Ammon's horn (tissue), 1 donor: ENCODE measurements around the gene SLC9A2.

ENCODE experiments used
- DNase-seq: peaks from one replicate; pipeline ENCODE4 v3.0.0-alpha.2; 2016; ENCODE audit warnings: low spot score

SLC9A2 gene

DNA sequence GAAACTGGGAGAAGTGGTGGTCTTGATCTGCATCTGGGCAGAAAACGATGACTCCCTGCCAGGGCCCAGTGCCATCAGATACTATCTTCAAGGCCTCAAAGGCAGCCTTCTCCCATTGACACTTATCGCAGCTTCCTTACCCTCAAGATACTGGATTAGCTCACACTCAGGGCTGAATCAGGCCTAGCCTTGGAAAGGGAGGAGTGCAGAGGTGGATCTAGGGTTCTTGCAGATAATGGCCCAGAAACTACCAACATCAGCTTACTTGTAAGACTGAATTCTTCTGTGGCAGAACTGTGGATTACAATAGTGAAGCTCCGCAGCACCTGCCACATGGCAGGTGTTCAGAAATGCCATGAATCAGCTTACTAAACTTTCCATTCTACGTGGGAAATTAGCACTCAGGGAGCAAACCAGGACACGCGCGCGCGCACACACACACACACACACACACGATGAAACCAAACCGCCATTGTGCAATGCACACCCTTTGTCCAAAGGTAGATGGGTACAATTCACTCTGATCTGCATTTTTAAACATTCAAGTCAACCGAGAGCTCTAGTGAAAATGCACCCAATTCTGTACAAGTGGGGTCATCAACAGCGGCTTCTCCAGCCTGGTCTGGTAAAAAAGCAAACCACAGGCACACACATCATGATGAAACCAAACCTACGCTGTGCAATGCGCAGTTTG, 116.2 kb downstream of the SLC9A2 start:
- peak; percentile 11 for DNase-seq

DNA sequence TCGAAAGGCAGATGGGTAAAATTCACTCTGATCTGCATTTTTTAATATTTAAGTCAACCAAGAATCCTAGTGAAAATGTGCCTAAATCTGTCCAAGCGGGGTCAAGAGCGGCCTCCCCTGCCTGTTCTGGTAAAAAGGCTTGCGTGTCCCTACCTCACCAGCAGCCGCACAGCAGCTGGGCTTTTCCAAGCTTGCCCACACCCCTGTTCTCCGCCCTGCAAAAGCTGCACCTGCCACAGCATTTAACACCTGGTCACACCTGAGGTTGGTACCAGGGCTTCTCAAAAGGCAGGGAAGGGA, 116.7 kb downstream of the SLC9A2 start:
- no peak for DNase-seq

DNA sequence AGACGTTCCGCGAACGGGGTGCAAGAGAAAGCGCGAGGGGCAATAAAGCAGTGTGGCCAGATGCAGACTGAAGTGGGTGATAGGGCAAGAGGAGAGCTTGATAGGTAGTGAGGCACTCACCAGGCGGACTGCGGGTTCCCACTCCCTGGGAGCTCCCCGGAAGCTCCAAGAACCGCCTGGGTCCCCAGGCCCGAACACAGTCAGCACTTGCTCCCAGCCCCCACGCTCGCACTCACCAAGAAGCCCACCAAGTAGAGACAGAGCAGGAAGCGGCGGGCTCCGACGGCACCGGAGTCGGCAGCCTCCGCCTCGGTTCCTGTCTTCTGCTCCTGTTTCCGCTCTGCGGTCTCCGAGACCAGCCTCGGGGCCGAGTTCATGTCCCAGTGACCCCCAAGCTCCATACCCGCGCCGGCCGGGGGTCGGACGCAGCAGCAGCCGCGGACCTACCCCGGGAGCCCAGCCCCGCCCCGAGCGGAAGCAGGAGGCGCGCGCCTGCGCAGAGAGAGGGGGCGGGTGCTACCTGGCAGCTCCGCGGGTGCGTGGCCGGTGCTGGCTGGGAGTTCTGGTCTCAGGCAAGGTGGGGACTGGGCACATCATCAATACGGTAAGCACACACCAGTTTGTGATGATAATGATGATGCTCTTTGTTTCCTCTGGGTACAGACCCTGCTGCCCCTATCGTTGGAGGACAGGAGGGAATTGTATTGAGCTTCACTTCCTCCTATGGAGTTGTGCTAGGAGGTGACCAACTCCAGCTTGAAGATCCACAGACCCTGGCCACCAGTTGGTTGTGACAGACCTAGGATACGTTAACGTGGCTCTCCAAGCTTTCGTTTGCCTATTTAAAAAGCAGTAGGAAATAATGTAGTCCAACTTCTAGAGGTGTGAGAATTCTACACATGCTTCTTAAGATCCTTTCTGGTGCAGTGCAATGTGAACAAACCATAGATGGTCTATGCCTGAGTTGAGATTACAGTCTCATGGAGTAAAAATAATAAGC, 117.4 kb downstream of the SLC9A2 start:
- DNase-seq, result peak; percentile 77

DNA sequence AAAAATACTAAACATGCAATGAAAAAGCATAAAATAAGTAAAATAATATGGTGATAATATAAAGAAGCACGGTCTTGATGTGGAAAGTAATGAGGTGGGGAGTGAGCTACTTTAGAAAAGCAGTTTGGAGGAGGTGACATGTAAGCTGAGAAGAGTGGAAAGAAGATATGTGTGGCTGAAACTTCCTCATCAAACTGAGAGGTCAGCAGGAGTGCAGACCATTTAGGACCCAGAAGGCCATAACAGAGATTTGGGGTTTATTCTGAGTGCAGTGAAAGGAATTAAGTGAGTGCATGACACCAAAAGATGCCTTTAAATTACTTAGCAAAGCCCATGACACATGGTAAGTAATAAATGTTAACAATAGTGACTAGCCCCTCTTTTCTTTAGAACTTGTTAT, 118.1 kb downstream of the SLC9A2 start:
- no peak for DNase-seq

DNA sequence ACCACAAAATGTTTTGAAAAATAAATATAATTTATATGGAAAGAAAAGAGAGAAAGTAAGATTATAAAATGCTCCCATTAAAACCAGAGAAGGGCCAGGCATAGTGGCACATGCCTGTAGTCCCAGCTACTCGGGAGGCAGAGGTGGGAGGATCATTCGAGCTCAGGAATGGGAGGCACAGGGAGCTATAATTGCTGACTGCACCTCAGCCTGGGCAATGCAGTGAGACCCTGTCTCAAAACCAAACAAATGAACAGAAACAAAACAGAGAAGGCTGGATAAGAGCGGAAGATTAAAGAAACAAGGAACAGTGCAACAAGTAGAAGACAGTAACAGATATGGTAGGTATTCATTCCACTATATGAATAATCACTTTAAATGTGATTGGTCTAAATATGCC, 123.9 kb downstream of the SLC9A2 start:
- DNase-seq, result no peak

DNA sequence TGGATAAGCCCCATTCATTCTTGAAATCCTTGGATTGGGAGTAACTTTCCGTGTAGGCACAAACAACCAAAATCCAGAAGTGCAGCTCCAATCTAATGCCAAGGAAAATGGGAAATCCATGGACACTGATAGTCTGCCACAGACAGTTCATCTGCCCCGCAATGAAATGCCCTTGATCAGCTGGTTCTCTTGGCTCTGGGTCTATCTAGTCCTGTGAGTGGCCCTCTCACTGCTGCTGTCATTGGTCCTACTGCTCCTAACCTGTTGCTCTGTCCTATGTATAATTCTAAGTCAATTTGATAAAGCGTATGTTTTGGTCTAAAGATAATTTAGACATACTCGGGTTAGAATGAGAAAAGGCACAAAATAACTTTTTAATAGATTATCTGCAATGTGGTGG, 128.8 kb downstream of the SLC9A2 start:
- DNase-seq, result no peak

DNA sequence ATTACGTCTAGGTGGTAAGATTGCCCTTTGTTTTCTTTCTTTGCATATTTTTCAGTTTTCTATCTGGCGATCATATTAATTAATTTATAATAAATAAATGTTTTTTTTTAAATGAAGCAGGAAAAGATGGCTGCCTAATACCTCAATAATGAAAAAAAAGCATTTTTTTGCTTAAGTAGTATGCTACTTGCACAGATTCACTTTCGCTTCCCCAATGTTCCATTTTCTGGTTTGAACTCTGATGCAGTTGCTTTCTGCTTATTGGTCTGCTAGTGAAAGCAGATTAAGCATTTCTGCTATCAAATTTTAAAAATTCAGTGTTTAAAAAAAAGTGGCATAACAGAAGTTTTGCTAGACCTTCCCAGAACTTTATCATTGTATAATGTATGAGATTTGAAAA, 130.6 kb downstream of the SLC9A2 start:
- DNase-seq, result no peak

DNA sequence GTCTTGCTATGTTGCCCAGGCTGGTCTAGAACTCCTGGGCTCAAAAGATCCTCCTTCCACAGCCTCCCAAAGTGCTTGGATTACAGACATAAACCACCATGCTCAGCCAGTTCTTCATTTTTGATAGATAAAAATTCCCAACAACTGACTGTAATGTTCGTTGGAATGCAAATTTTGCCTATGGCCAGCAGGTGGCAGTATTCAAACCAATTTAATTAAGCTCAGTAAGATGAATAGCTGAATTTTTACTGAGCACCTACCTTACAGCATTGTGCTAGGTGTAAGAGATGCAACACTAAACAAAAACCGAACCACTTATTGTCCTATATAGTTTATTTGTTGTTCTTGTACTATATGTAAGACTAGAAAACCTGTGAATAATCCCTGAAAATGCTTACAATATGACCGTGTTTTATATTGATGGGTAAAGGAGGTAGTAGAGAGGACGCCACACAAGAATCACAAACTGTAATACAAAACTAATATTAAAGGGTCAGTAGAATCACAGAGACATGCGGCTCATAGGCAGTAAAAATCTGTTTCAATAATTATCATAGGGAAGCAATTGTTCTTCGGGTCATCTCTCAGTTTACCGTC, 134.3 kb downstream of the SLC9A2 start:
- peak; percentile 54 for DNase-seq

DNA sequence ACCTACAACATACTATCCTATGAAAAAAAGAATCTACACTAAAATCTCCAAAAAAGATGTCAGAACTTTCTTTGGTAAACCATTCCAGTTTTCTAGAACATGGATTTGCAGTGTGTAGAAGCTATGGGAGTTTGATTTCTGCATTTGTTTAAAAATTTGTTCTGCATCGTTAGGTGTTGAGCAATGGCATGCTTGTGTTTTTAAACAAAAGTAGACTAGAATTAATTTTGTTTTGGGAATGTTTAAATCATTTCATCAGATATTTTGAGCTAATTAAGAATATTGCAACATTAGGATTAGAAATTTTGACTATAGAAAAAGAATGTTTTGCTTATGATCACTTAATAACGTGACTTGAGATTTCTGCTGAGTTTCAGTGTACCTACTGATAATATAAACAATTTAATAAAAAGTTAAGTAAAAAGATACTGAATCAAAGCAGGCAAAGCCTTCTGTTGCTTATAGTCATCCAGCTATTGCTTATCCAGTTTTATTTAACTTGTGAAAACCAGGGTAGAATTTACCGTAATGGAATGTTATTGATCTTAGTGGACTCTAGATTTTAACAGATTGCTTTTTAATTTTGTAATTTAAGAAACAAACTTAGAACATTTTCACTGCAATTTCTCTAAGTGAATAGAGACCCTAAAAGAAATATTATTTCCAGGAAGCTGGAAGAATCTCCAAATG, 135.2 kb downstream of the SLC9A2 start:
- no peak for DNase-seq

DNA sequence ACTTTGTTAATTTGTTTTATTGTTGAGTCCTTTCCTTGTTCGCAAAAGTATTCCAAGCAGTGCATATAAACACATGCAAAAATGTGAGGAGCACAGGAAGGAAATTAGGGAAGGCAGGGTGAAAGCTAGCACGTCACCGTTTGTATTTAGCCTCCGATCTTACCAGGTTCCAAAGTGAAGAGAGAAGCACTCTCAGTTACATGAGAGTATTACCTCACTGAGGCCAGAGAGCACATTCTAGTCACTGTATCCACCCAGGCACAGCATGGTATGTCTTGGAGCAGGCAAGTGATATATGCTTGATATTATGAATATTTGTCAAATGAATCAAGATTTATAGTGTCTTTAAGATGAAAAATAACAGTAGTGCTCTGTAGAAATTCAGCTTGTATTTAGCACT, 135.9 kb downstream of the SLC9A2 start:
- no peak for DNase-seq

DNA sequence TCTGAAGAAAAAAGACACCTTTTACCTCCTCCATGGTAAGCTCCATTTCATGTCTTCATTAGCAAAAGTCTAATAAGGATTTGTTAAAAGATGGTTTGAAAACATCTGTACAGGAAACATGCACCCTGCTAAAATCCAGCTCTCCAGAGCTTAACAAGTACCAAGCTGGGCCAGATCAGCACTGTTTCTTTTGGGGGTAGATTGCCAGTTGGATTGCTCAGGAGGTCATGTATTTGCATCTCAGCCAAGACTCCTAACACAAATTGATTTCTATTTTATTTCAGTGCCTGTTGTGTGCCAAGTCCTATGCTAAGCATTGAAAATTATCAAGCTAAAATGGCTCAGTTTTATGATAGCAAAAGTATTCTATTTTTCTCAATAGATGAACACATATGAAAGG, 139.1 kb downstream of the SLC9A2 start:
- DNase-seq, result no peak
